ENCODE results near the gene PDSS2. TPM values are rescaled to one million over a fixed set of nuclear protein-coding genes. Genes with fewer than 3 reads are reported as not detected.

The PDSS2 gene
- total and polyA plus RNA-seq, 2 of the 8 experiments (the other 6 are each of a cell fraction or from before 2014, with no cell fraction given): 10.7 to 16.1 TPM

DNA sequence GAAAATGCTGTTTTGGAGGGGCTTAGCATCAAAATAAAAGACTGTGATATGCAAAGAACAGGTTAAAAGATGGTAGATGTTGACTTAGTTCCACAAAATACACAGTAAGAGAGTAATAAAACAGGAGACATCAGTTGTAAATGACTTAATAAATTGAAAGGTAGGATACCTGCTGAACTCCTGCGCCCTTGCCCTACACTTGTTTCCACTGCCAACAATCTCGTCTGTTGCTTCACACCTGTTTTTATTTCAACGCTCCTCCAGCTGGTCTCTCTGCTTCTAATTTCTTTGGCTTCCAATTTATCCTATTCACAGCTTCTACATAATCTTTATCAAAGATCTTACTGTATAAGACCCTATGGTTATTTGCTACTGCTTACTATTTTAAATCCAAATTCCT is 228.1 kb downstream of the PDSS2 start:
- no peak overlapping the region for H3K56ac ChIP-seq (replicated peaks; ENCODE audit: insufficient read length, low read depth, low read length)
- no peaks in the 10 kb centered on the region for H3K23me2 ChIP-seq (ENCODE audit: low read depth, low read length)
- H4K5ac ChIP-seq (ENCODE audit: insufficient read length, low read depth, low read length): no peak overlapping the region
- no peak overlapping the region for H3K4me2 ChIP-seq (ENCODE audit: insufficient read depth in 1 of 2, low read depth in 2 of 2, low read length in 2 of 2)
- no peak overlapping the region for H2BK20ac ChIP-seq (ENCODE audit: low read length)
- no peak for FAIRE-seq
- no peaks in the 10 kb centered on the region for H4K20me1 ChIP-seq (replicated peaks in 1 of 2; ENCODE audit: control insufficient read depth in 1 of 2, insufficient read depth in 2 of 2, low read length in 2 of 2)
- no peaks in the 10 kb centered on the region for H3K36me3 ChIP-seq (ENCODE audit: control insufficient read depth in 2 of 4, insufficient read depth in 4 of 4, low read length in 3 of 4)
- H3K9ac ChIP-seq (replicated peaks in 1 of 4; ENCODE audit: extremely low read depth in 1 of 4, low read depth in 3 of 4, low read length in 3 of 4): no peak overlapping the region
- no peak overlapping the region for H3K27ac ChIP-seq (ENCODE audit: low read depth, low read length)
- CTCF ChIA-PET (ENCODE audit: partially characterized antibody): interaction anchor here (1.2 kb wide), 2 partner anchors 12 to 45 kb away, joined by 3 to 6 read pairs; no protein-coding TSS in a partner anchor
- no peak overlapping the region for H2BK15ac ChIP-seq (ENCODE audit: low read length)
- H2BK5ac ChIP-seq (ENCODE audit: low read depth, low read length): no peak overlapping the region
- no peak overlapping the region for H2AK5ac ChIP-seq (ENCODE audit: low read depth, low read length)
- H2AFZ ChIP-seq (ENCODE audit: low read length): no peak overlapping the region
- H3K4ac ChIP-seq (replicated peaks; ENCODE audit: insufficient read length, low read depth, low read length): no peak overlapping the region
- no peak overlapping the region for H3K23ac ChIP-seq (ENCODE audit: insufficient read length)
- no peak overlapping the region for H4K8ac ChIP-seq (ENCODE audit: extremely low read depth, insufficient read depth, low read length)
- no peak overlapping the region for H4K91ac ChIP-seq (replicated peaks; ENCODE audit: insufficient read length, low read length)
- POLR2A ChIA-PET (ENCODE audit: partially characterized antibody): no interaction called here
- no peaks in the 10 kb centered on the region for H3K9me3 ChIP-seq (ENCODE audit: insufficient read depth in 2 of 2, low read depth in 1 of 2, low read length in 1 of 2)
- no peaks in the 10 kb centered on the region for H3K79me2 ChIP-seq (ENCODE audit: control insufficient read depth in 1 of 2, insufficient read depth in 2 of 2, low read length in 2 of 2)
- no peak for DNase-seq (ENCODE audit: low read depth in 1 of 2, low spot score in 2 of 2)
- no peaks in the 10 kb centered on the region for H3K27me3 ChIP-seq (replicated peaks in 1 of 4; ENCODE audit: control insufficient read depth in 3 of 4, extremely low read depth in 1 of 4, insufficient read depth in 3 of 4, low read length in 3 of 4)
- H3K4me1 ChIP-seq (replicated peaks in 1 of 4; ENCODE audit: control insufficient read depth in 3 of 4, insufficient read depth in 4 of 4, low read length in 3 of 4): no peaks in the 10 kb centered on the region; a peak in 1 of 7 replicates
- WGBS, 2 experiments (ENCODE audit: extremely low coverage in 1 of 2, insufficient coverage in 1 of 2, insufficient read length in 1 of 2, insufficient replicate concordance in 2 of 2, low coverage in 1 of 2, low lambda C conversion rate in 2 of 2, missing lambda C conversion rate in 1 of 2): 91% methylated on average over 3 of the region's 3 CpGs; no CpG with 5 or more reads in 1 of the 2 experiments
- H3K14ac ChIP-seq (ENCODE audit: insufficient read length): no peak overlapping the region
- H3K79me1 ChIP-seq (ENCODE audit: low read depth, low read length): no peaks in the 10 kb centered on the region
- H2BK12ac ChIP-seq (ENCODE audit: low read depth, low read length): no peak overlapping the region
- no peak overlapping the region for H2BK120ac ChIP-seq (replicated peaks; ENCODE audit: low read depth, low read length)
- no peak overlapping the region for H3K18ac ChIP-seq (ENCODE audit: extremely low read depth, low read length)
- H3K4me3 ChIP-seq (ENCODE audit: extremely low read depth in 1 of 4, insufficient read depth in 2 of 4, low read depth in 3 of 4, low read length in 4 of 4): no peak overlapping the region
- no peak for TF ChIP-seq KDM5A (IDR thresholded peaks at IDR 0.05; ENCODE audit: low read length)
- no peak for TF ChIP-seq RNF2 (IDR thresholded peaks at IDR 0.05; ENCODE audit: borderline replicate concordance, low read depth, low read length, missing control alignments, poor library complexity, severe bottlenecking)
- no peak for TF ChIP-seq BCL11A (IDR thresholded peaks at IDR 0.05; ENCODE audit: low read depth in 2 of 2, low read length in 2 of 2)
- TF ChIP-seq SP4 (IDR thresholded peaks at IDR 0.05; ENCODE audit: low read length): no peak
- TF ChIP-seq SIRT6 (IDR thresholded peaks at IDR 0.05; ENCODE audit: low read length): no peak
- TF ChIP-seq ATF3 (IDR thresholded peaks at IDR 0.05; ENCODE audit: insufficient read depth, low read depth, low read length): no peak
- TF ChIP-seq RXRA (IDR thresholded peaks at IDR 0.05; ENCODE audit: insufficient read depth, low read depth, low read length): no peak
- TF ChIP-seq, protein P1, sequence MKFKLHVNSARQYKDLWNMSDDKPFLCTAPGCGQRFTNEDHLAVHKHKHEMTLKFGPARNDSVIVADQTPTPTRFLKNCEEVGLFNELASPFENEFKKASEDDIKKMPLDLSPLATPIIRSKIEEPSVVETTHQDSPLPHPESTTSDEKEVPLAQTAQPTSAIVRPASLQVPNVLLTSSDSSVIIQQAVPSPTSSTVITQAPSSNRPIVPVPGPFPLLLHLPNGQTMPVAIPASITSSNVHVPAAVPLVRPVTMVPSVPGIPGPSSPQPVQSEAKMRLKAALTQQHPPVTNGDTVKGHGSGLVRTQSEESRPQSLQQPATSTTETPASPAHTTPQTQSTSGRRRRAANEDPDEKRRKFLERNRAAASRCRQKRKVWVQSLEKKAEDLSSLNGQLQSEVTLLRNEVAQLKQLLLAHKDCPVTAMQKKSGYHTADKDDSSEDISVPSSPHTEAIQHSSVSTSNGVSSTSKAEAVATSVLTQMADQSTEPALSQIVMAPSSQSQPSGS (IDR thresholded peaks at IDR 0.05; ENCODE audit: low read length): no peak
- no peak for TF ChIP-seq POLR2AphosphoS5 (IDR thresholded peaks at IDR 0.05; ENCODE audit: low read depth, low read length)
- TF ChIP-seq BRCA1 (IDR thresholded peaks at IDR 0.05; ENCODE audit: low read depth, low read length): no peak
- TF ChIP-seq RBBP5 (IDR thresholded peaks at IDR 0.05; ENCODE audit: borderline replicate concordance, low read depth, low read length): no peak
- TF ChIP-seq SAP30 (IDR thresholded peaks at IDR 0.05; ENCODE audit: insufficient read depth, insufficient replicate concordance, low read length): no peak
